Sigmoid colon (tissue), 7 donors: ENCODE measurements around the gene PFKFB1. TPM values are rescaled to one million over a fixed set of nuclear protein-coding genes. Genes with fewer than 3 reads are reported as not detected.
A peak's percentile ranks its signal among the peaks of the same experiment; 100 is the strongest.

Experiments
- DNase-seq: peaks from one replicate; pipeline ENCODE4 v3.0.0-alpha.2; 2019
- H3K27ac ChIP-seq, 4 donors: fragments of 200-600 bp; sonication (generic); one replicate each; pipeline ENCODE4 v1.5.1; 2016 to 2019; ENCODE audit warnings: mild to moderate bottlenecking in 1 of 4
- H3K27me3 ChIP-seq, 3 donors: fragments of 200-600 bp; sonication (generic); one replicate each; pipeline ENCODE4 v1.5.1; 2019; ENCODE audit warnings: mild to moderate bottlenecking in 1 of 3
- H3K36me3 ChIP-seq, 4 donors: fragments of 200-600 bp; sonication (generic); one replicate each; pipeline ENCODE4 v1.5.1; 2016 to 2019
- H3K4me1 ChIP-seq, 4 donors: fragments of 200-600 bp; sonication (generic); one replicate each; pipeline ENCODE4 v1.5.1; 2017 to 2019
- H3K4me3 ChIP-seq, 4 donors: fragments of 200-600 bp; sonication (generic); one replicate each; pipeline ENCODE4 v1.5.1; 2017 to 2019; ENCODE audit warnings: mild to moderate bottlenecking in 2 of 4, moderate library complexity in 1 of 4
- H3K9me3 ChIP-seq, 4 donors: fragments of 200-600 bp in 3 of 4; sonication (generic) in 3 of 4; one replicate each; pipeline versions ENCODE4 v1.5.1 to v1.6.1; 2013 to 2019
- EP300 ChIP-seq, 4 donors: sonication (generic); formaldehyde crosslinking; IDR thresholded peaks; one replicate each; pipeline ENCODE4 v1.6.1; 2017; ENCODE audit warnings: antibody characterized with exemption in 4 of 4
- POLR2A ChIP-seq, 2 donors: fragments of 450-650 bp; IDR thresholded peaks; one replicate each; pipeline ENCODE4 v1.6.1; 2016; ENCODE audit warnings: antibody characterized with exemption in 2 of 2, mild to moderate bottlenecking in 2 of 2, moderate library complexity in 2 of 2
- POLR2AphosphoS5 ChIP-seq, 4 donors: sonication (generic); formaldehyde crosslinking; IDR thresholded peaks; one replicate each; pipeline ENCODE4 v1.6.1; 2017; ENCODE audit warnings: antibody characterized with exemption in 4 of 4
- WGBS, 2 donors: extraction: QIAGEN DNeasy Blood & Tissue Kit; methylation state at CpG; one replicate each; pipeline ENCODE4 v1.1.7; 2013; 5-methylcytosine and 5-hydroxymethylcytosine counted together
- intact Hi-C: fragments of 100-400 bp; cut with DNase I; formaldehyde crosslinking; loops from one replicate; pipeline ENCODE4 v1.15.1; 2023
- polyA plus RNA-seq, 3 donors: library from polyadenylated mRNA; stranded (reverse); fragments of 200-250 nt; gene quantifications; one replicate each; pipeline ENCODE4 v1.2.3, GENCODE V29; 2013
- total RNA-seq, 4 donors: library from RNA; depleted of rRNA; stranded (reverse); fragments of >200 nt; gene quantifications; one replicate each; pipeline ENCODE4 v1.1.0, GENCODE V29; 2016
- TF ChIP-seq, protein P1 (sequence below), 4 experiments: fragments of 450-650 bp in 3 of 4; fragments of 200-600 bp in 1 of 4; IDR thresholded peaks; one replicate each; pipeline ENCODE4 v1.5.1; 2016 to 2019; ENCODE audit warnings: antibody characterized with exemption in 4 of 4, mild to moderate bottlenecking in 3 of 4, moderate library complexity in 2 of 4
- donor health status: healthy with polysubstance abuse.
- donor health status: Bipolar disorder and iron deficiency.
- donor health status: healthy.

The PFKFB1 gene
- total and polyA plus RNA-seq, 7 donors, result 0.44 to 1.1 (median 0.52) TPM; not detected in 3

DNA sequence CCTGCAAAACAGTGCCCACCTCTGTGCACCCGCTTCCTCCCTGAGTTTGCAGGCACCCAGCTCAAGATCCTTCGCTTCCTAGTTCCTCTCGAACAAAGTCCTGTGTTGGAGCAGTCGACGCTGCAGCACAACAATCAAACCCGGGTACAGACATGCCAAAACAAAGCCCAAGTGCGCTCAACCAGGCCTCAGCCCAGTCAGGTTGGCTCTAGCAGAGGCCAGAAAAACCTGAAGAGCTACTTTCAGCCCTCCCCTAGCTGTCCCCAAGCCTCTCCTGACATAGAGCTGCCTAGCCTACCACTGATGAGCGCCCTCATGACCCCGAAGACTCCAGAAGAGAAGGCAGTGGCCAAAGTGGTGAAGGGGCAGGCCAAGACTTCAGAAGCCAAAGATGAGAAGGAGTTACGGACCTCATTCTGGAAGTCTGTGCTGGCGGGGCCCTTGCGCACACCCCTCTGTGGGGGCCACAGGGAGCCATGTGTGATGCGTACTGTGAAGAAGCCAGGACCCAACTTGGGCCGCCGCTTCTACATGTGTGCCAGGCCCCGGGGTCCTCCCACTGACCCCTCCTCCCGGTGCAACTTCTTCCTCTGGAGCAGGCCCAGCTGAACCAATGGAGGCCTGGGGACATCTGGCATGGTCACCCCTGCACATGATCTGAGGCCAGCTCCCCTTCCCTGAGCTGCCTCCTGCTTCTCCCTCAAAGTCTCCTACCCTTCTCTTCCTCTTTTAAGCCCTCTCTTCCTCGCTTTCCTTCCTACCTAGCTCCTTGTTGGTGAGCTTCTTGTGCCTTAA is 13.0 kb upstream of the PFKFB1 start:
- no peaks in the 10 kb centered on the region for H3K9me3 ChIP-seq
- no peaks in the 10 kb centered on the region for H3K4me1 ChIP-seq
- no peaks in the 10 kb centered on the region for H3K27me3 ChIP-seq
- peaks cover 0 to 21% (median 0%) of the 10 kb centered on the region in 4 donors for H3K36me3 ChIP-seq
- no peak for TF ChIP-seq POLR2A (IDR thresholded peaks at IDR 0.05)
- TF ChIP-seq EP300 (IDR thresholded peaks at IDR 0.05), result no peak
- TF ChIP-seq, protein P1, sequence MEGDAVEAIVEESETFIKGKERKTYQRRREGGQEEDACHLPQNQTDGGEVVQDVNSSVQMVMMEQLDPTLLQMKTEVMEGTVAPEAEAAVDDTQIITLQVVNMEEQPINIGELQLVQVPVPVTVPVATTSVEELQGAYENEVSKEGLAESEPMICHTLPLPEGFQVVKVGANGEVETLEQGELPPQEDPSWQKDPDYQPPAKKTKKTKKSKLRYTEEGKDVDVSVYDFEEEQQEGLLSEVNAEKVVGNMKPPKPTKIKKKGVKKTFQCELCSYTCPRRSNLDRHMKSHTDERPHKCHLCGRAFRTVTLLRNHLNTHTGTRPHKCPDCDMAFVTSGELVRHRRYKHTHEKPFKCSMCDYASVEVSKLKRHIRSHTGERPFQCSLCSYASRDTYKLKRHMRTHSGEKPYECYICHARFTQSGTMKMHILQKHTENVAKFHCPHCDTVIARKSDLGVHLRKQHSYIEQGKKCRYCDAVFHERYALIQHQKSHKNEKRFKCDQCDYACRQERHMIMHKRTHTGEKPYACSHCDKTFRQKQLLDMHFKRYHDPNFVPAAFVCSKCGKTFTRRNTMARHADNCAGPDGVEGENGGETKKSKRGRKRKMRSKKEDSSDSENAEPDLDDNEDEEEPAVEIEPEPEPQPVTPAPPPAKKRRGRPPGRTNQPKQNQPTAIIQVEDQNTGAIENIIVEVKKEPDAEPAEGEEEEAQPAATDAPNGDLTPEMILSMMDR (IDR thresholded peaks at IDR 0.05), result no peak
- no peak for TF ChIP-seq POLR2AphosphoS5 (IDR thresholded peaks at IDR 0.05)
- 84 to 91% methylated on average over 18 of the region's 18 CpGs for WGBS, 2 donors
- intact Hi-C loops, result loop anchor here (10.0 kb wide), 3 partner anchors 472 to 562 kb away; partner anchors contain the start of genes FGD1, GNL3L and TSR2
- H3K27ac ChIP-seq, result no peak overlapping the region
- no peak for DNase-seq
- no peak overlapping the region for H3K4me3 ChIP-seq

DNA sequence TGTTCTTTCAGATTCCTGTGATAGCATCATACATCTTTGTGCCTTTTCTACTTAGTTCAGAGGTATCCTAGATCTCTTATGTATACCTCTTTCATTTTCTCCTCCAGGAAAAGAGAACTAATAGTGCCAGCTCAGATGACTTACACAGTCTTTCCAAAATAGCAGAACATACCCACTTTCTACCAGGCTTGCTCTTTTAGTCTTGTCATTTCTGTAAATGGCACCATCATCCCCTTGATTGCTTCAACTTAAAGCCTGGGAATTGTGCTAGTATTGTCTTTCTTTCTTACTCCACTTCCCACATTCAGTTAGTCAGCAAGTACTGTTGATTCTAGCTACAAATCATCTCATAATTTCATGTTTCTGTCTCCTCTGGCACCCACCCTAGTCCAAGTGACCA is 11.3 kb upstream of the PFKFB1 start:
- intact Hi-C loops, result loop anchor here (10.0 kb wide), 3 partner anchors 470 to 560 kb away; partner anchors contain the start of genes FGD1, GNL3L and TSR2
- TF ChIP-seq, protein P1 (IDR thresholded peaks at IDR 0.05), result no peak
- TF ChIP-seq EP300 (IDR thresholded peaks at IDR 0.05), result no peak
- TF ChIP-seq POLR2AphosphoS5 (IDR thresholded peaks at IDR 0.05), result no peak
- no peak for TF ChIP-seq POLR2A (IDR thresholded peaks at IDR 0.05)
- H3K36me3 ChIP-seq, result peaks cover 0 to 22% (median 0%) of the 10 kb centered on the region in 4 donors
- no peak for DNase-seq
- peaks cover 0 to 9% (median 6%) of the 10 kb centered on the region in 4 donors for H3K4me1 ChIP-seq
- H3K27me3 ChIP-seq, result no peaks in the 10 kb centered on the region
- no peak overlapping the region for H3K4me3 ChIP-seq
- no peak overlapping the region for H3K27ac ChIP-seq
- no peaks in the 10 kb centered on the region for H3K9me3 ChIP-seq

DNA sequence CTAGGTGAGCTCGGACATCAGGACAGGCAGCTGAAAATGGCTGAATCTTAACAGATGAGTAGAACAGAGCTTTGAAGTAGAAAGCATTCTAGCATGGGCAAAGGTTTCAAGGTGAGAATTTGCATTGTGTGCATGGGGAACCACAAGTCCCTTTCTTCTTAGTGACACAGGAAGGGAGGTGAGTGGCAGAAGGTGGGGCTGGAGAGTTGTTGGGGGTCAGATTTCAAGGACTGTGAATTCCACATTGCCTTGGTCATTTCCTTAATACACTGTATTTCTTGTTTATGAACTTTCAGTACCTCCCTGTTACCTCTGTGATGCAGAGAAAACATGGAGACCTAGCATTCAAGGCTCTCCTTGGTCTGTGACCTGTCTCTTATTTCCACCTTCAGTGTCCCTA is 10.2 kb upstream of the PFKFB1 start:
- H3K27ac ChIP-seq, result no peak overlapping the region
- DNase-seq, result no peak
- no peaks in the 10 kb centered on the region for H3K9me3 ChIP-seq
- H3K36me3 ChIP-seq, result peaks cover 0 to 22% (median 0%) of the 10 kb centered on the region in 4 donors
- H3K4me3 ChIP-seq, result no peak overlapping the region
- no peaks in the 10 kb centered on the region for H3K27me3 ChIP-seq
- intact Hi-C loops, result loop anchor here (5.0 to 10.0 kb wide), 7 partner anchors 82 to 1322 kb away; partner anchors contain the start of genes FGD1, GNL3L, MAGED2 and TRO
- WGBS, 2 donors, result 88 to 96% methylated on average over 1 of the region's 1 CpG
- peaks cover 0 to 11% (median 6%) of the 10 kb centered on the region in 4 donors for H3K4me1 ChIP-seq
- TF ChIP-seq POLR2AphosphoS5 (IDR thresholded peaks at IDR 0.05) (no peak), EP300 (IDR thresholded peaks at IDR 0.05) (no peak), POLR2A (IDR thresholded peaks at IDR 0.05) (no peak)
- TF ChIP-seq, protein P1 (IDR thresholded peaks at IDR 0.05), result no peak

DNA sequence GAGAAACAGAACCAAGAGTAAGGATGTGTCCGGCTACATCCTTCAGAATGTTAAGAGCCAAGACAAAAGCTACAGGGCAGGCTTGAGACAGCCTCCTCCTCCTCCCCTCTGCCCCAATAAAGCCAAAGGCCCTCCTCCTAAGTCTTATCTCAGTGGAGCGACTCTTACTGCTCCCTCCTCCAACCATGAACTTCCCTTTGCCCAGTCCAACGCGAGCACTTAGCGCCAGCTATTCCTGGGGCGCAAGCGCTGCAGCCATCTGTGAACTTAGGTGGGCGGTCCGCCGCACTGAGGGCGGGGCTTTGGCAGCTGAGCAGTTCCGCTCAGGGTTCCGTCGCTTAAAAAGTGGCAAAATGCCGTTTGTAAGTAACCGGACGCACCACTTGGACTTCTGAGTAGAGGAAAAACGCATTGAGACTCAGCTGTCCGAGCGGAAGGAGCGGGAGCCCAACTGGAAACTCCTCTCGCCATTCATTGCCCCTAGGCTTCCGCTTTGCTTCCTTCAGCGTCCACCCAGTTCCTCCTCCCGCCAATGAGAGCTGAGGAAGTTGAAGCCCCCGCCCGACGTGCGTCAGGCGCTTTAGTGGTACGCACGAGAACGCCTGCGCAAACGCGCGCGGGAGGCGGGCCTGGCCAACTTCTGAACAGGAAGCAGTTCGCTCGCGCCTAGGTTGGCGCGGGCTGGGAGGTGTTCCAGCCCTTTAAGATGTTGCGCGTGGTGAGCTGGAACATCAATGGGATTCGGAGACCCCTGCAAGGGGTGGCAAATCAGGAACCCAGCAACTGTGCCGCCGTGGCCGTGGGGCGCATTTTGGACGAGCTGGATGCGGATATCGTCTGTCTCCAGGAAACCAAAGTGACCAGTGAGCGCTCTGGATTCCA is 6.0 kb upstream of the PFKFB1 start, which contains the start of gene APEX2:
TSS of gene APEX2 (plus strand) at position 647 of the 882 bp plus-strand sequence. CDS start at position 707, 60 bp downstream.
- H3K36me3 ChIP-seq, result peaks cover 0 to 9% (median 0%) of the 10 kb centered on the region in 4 donors
- H3K4me3 ChIP-seq, result peak within 1 kb of the TSS; percentile 34 to 58 (median 55)
- no peaks in the 10 kb centered on the region for H3K9me3 ChIP-seq
- H3K27me3 ChIP-seq, result no peaks in the 10 kb centered on the region
- peak; percentile 96 for DNase-seq
- intact Hi-C loops, result loop anchor here (5.0 to 10.0 kb wide), 7 partner anchors 78 to 1318 kb away; partner anchors contain the start of genes FGD1, GNL3L, MAGED2 and TRO
- H3K4me1 ChIP-seq, result peaks cover 0 to 15% (median 6%) of the 10 kb centered on the region in 4 donors
- H3K27ac ChIP-seq, result peak within 1 kb of the TSS; percentile 83 to 87 (median 84)
- TF ChIP-seq, protein P1 (IDR thresholded peaks at IDR 0.05), result no peak
- peak; percentile 66 to 77 for TF ChIP-seq POLR2A (IDR thresholded peaks at IDR 0.05)
- peak; percentile 81 to 89 (median 84) for TF ChIP-seq POLR2AphosphoS5 (IDR thresholded peaks at IDR 0.05)
- 0% methylated on average over 55 of the region's 55 CpGs for WGBS, 2 donors
